Body of pancreas (tissue), 4 donors: ENCODE data around the gene CACNA1F. TPM values are rescaled to one million over a fixed set of nuclear protein-coding genes. Genes with fewer than 3 reads are reported as not detected.

Experiments
- ATAC-seq: fragments of 150-250 bp; one replicate; pipeline ENCODE4 v1.9.1; 2016
- DNase-seq, 4 donors: peaks; one replicate each; pipeline ENCODE4 v3.0.0-alpha.2; 2019
- H3K27ac ChIP-seq, 4 donors: fragments of 200-600 bp; sonication (generic); 1 replicate in 3 of 4; 2 replicates in 1 of 4; pipeline versions ENCODE4 v1.5.1 to v1.6.1; 2016 to 2019; ENCODE audit warnings: mild to moderate bottlenecking in 1 of 4, mixed read lengths in 1 of 4, moderate library complexity in 1 of 4
- H3K27me3 ChIP-seq, 2 donors: fragments of 200-600 bp; sonication (generic); one replicate each; pipeline ENCODE4 v1.6.0; 2016; ENCODE audit warnings: mild to moderate bottlenecking in 1 of 2
- H3K36me3 ChIP-seq, 2 donors: fragments of 200-600 bp; sonication (generic); replicated peaks in 1 of 2; 2 replicates each; pipeline ENCODE4 v1.5.1; 2016; ENCODE audit warnings: low read depth in 2 of 2; ENCODE audit not compliant: insufficient read depth in 1 of 2
- H3K4me1 ChIP-seq: fragments of 200-600 bp; sonication (generic); one replicate; pipeline ENCODE4 v1.6.0; 2016
- H3K4me3 ChIP-seq, 2 donors: fragments of 200-600 bp; sonication (generic); 1 replicate in 1 of 2; 2 replicates in 1 of 2; pipeline ENCODE4 v1.5.1; 2016 to 2019
- H3K9me3 ChIP-seq, 3 donors: fragments of 200-600 bp; sonication (generic); 1 replicate in 2 of 3; 2 replicates in 1 of 3; pipeline ENCODE4 v1.5.1; 2016
- POLR2A ChIP-seq, 3 donors: fragments of 450-650 bp; IDR thresholded peaks; one replicate each; pipeline ENCODE4 v1.6.1; 2016; ENCODE audit warnings: antibody characterized with exemption in 3 of 3, mild to moderate bottlenecking in 2 of 3
- WGBS, 2 donors: methylation state at CpG; one replicate each; pipeline ENCODE4 v1.1.5; 2017; 5-methylcytosine and 5-hydroxymethylcytosine counted together
- intact Hi-C: fragments of 100-400 bp; cut with DNase I; formaldehyde crosslinking; loops from one replicate; pipeline ENCODE4 v1.15.1; 2023
- total RNA-seq, 2 donors: library from RNA; depleted of rRNA; stranded (reverse); fragments of >200 nt; gene quantifications; one replicate each; pipeline ENCODE4 v1.1.0, GENCODE V29; 2016
- TF ChIP-seq, protein P1 (sequence below), 7 experiments: fragments of 450-650 bp in 4 of 7; fragments of 200-600 bp in 3 of 7; sonication (generic) in 3 of 7; IDR thresholded peaks; one replicate each; pipeline ENCODE4 v1.5.1; 2016 to 2019; ENCODE audit warnings: antibody characterized with exemption in 7 of 7

The CACNA1F gene
- total RNA-seq, 2 donors from 2014 or later, result 0.26 TPM; not detected in 1

DNA sequence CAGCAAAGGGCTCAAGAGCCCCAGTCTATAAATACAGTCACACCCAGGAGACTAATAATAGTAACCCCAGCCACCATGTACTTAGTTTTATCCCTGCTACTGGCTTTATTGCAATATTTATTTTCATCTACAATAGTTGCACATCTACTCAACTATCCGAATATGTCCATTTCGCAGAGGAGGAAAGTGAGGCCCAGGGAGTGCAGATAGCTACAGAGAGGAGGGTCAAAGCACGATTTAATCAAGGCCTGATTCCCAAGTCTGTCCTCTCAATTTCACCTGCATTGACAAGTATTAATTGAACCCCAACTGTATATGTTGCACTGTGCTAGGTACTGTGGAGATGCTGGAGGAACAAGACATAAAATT, 65.4 kb downstream of the CACNA1F start:
- WGBS, 2 donors, result 70 to 77% methylated on average over 3 of the region's 3 CpGs
- Histone ChIP-seq H3K27me3 (no peaks in the 10 kb centered on the region), H3K9me3 (no peaks in the 10 kb centered on the region), H3K4me3 (no peak overlapping the region), H3K4me1 (peaks cover 11% of the 10 kb centered on the region), H3K36me3 (no peaks in the 10 kb centered on the region), H3K27ac (peak overlapping the region; percentile 47 to 83 (median 80))
- intact Hi-C loops, result no loop called here
- TF ChIP-seq, protein P1, sequence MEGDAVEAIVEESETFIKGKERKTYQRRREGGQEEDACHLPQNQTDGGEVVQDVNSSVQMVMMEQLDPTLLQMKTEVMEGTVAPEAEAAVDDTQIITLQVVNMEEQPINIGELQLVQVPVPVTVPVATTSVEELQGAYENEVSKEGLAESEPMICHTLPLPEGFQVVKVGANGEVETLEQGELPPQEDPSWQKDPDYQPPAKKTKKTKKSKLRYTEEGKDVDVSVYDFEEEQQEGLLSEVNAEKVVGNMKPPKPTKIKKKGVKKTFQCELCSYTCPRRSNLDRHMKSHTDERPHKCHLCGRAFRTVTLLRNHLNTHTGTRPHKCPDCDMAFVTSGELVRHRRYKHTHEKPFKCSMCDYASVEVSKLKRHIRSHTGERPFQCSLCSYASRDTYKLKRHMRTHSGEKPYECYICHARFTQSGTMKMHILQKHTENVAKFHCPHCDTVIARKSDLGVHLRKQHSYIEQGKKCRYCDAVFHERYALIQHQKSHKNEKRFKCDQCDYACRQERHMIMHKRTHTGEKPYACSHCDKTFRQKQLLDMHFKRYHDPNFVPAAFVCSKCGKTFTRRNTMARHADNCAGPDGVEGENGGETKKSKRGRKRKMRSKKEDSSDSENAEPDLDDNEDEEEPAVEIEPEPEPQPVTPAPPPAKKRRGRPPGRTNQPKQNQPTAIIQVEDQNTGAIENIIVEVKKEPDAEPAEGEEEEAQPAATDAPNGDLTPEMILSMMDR (IDR thresholded peaks at IDR 0.05), result no peak
- TF ChIP-seq POLR2A (IDR thresholded peaks at IDR 0.05), result no peak
- ATAC-seq (no peak), DNase-seq (no peak)

DNA sequence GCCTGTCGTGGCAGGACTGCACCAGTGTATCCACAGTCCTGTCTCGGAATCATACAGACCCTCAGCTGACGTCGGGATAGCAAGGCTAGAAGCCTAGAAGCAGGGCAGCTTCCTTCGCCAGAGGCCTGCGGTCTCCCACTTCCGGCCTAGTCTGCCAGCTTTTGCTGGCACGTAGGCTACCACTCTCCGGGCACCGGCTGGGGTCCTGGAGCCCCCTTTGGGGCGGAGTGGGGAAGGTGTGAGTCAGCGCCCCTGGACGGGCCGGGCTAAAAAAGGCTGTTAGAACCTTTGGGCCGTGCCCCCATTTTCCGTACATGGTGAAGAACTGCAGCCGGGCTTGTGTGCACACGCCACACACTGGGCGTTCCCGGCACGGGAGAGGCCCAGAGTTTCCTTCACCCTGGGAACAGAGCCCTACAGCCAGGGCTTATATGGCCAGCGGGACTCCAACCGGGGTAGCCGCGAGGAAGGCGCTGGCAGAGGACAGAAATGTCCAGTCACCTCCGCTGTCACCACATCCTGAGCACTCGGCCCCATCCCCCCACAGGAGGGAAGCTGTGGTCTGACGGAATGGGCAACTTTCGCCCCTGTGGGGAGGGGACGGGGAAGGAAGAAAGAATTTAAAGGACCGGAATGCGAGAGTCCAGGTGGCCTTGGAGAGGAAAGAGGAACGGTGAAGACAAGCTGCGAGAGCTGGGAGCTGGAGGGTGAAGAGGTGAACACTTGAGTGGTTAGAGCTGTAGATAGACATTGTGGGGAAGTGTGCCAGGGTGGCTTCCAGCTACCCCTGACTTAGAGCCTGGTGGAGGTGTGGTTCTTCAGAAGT, 66.0 kb downstream of the CACNA1F start:
- Histone ChIP-seq H3K4me1 (peaks cover 12% of the 10 kb centered on the region), H3K9me3 (no peaks in the 10 kb centered on the region), H3K27ac (peak overlapping the region; percentile 47 to 83 (median 80)), H3K27me3 (no peaks in the 10 kb centered on the region), H3K4me3 (no peak overlapping the region), H3K36me3 (no peaks in the 10 kb centered on the region)
- intact Hi-C loops, result no loop called here
- DNase-seq (peak in 3 of 4 donors; percentile 28 to 57 (median 56)), ATAC-seq (no peak)
- TF ChIP-seq, protein P1 (IDR thresholded peaks at IDR 0.05), result no peak
- TF ChIP-seq POLR2A (IDR thresholded peaks at IDR 0.05), result peak in 1 of 3 donors; percentile 17
- WGBS, 2 donors, result 27 to 63% methylated on average over 9 to 27 of the region's 35 CpGs

DNA sequence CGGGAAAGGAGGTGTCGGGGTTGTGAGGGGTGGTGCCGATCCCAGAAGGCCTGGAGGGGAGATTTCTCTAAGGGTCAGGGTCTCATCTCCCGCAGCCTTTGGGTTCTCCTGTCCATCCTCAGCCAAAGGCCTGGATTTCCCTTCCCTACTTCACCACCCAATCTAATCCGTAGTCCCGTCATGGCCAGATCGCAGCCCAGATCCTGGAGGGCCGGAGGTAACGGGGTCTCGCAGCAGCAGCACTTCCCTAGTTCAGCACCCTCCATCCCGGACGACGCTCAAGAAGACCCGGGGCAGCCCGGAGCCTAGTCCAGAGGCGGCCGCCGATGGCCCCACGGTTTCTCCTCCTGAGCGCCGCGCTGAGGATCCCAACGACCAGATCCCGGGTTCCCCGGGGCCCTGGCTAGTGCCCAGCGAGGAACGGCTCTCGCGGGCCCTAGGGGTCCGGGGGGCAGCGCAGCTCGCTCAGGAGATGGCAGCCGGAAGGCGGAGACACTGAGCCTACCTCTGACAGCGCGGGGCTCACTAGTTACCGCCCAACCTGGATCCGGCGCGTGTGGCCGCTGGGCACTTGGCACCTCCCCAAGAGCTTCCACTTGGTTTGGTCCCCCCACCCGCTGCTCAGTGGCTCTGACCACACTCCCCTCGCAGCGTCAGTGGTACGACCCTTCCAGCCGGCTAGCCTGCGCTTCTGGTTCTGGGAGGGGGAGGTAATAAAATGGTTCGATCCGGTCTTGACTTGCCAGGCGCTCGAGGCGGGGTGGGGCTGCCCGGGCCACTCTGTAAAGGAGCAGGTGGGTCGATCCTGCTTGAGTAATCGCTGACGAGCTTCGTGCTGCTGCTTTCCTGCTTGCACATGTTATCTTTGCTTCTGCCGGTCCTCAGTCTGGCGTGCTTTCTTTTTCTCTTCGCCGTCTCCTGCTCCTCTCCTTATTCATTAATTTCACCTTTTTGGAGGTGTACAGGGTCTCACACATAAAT, 66.9 kb downstream of the CACNA1F start:
- H3K9me3 ChIP-seq, result no peaks in the 10 kb centered on the region
- intact Hi-C loops, result no loop called here
- no peaks in the 10 kb centered on the region for H3K36me3 ChIP-seq
- no peak overlapping the region for H3K4me3 ChIP-seq
- ATAC-seq (peak; percentile 34), DNase-seq (peak; percentile 61 to 83 (median 77))
- H3K4me1 ChIP-seq, result peaks cover 19% of the 10 kb centered on the region
- H3K27me3 ChIP-seq, result no peaks in the 10 kb centered on the region
- TF ChIP-seq, protein P1 (IDR thresholded peaks at IDR 0.05), result peak in 2 of 7 experiments; percentile 12 to 13
- peak in 2 of 3 donors; percentile 15 to 21 for TF ChIP-seq POLR2A (IDR thresholded peaks at IDR 0.05)
- WGBS, 2 donors, result 45 to 80% methylated on average over 1 to 24 of the region's 61 CpGs
- H3K27ac ChIP-seq, result peak overlapping the region; percentile 47 to 83 (median 80)

DNA sequence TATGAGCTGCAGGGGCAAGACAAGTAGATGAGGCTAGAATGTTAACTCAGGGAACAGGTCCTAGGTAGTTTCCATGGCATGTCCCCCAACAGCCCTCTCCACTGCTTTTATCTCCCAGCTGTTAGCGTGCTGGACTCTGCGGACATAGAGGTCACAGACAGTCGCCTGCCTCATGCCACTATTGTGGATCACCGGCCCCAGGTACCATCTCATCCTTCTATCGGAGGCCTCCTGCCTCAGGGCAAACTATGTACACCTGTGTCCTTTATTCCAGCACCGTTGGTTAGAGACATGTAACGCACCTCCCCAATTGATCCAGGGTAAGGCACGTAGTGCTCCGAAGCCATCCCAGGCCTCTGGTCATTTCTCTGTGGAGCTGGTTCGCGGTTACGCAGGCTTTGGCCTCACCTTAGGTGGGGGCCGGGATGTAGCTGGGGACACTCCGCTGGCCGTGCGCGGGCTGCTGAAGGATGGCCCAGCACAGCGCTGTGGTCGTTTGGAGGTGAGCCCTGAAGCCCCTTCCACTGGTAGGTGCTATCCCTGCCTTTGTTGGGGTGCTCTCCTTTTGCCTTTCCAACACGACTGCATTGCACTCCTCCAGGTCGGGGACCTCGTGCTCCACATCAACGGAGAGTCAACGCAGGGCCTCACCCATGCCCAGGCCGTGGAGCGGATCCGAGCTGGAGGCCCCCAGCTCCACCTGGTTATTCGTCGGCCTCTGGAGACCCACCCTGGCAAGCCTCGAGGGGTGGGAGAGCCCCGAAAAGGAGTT, 68.4 kb downstream of the CACNA1F start:
- no peak for TF ChIP-seq POLR2A (IDR thresholded peaks at IDR 0.05)
- TF ChIP-seq, protein P1 (IDR thresholded peaks at IDR 0.05), result no peak
- no peak for ATAC-seq
- Histone ChIP-seq H3K27ac (peak overlapping the region in 3 of 4 donors; percentile 93), H3K27me3 (no peaks in the 10 kb centered on the region), H3K4me1 (peaks cover 19% of the 10 kb centered on the region), H3K9me3 (no peaks in the 10 kb centered on the region), H3K4me3 (no peak overlapping the region), H3K36me3 (no peaks in the 10 kb centered on the region)
- no peak for DNase-seq
- intact Hi-C loops, result no loop called here
- 74 to 76% methylated on average over 4 to 11 of the region's 31 CpGs for WGBS, 2 donors
